GM12873 (cell line): Measurements from ENCODE around the gene ATP8B3.

Source experiments
- TF ChIP-seq, protein P1 (sequence below): IDR thresholded peaks from 2 replicates; pipeline ENCODE4 v1.5.1; 2012; ENCODE audit warnings: low read depth, mild to moderate bottlenecking, moderate library complexity, low read length, control low read depth; ENCODE audit not compliant: insufficient read depth; ENCODE audit errors: missing control alignments

ATP8B3 gene

DNA sequence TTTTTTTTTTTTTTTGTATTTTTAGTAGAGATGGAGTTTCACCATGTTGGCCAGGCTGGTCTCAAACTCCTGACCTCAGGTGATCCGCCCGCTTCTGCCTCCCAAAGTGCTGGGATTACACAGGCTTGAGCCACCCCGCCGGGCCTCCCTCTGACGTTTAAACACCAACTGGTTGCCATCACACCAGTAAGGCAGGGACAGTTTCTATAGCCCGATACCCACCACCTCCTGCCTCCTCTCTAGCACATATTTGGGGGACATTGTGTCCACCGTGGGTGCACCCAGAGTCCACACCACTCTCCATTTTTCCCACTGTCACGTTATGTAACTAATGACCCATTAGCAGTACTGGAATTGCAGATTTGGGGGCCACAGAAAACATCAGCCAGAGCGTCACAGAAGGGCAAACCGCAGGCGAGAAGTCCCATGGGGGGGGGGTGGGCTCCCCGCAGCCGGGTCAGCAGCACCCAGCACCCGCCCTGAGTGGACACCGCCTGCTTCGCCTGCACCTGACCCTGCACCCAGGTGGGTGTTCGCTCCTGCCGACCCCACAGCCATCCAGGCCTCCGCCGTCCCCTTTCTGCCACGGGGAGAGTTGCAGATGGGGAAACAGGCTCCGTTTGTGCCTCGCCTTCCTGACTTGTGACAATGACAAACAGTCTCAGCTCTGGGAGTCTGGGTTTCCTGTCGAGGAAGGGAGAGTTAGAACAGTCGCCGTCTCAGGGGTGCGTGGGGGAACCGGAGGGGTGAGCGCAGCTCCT lies 55.2 kb downstream of the ATP8B3 start:
- TF ChIP-seq, protein P1, sequence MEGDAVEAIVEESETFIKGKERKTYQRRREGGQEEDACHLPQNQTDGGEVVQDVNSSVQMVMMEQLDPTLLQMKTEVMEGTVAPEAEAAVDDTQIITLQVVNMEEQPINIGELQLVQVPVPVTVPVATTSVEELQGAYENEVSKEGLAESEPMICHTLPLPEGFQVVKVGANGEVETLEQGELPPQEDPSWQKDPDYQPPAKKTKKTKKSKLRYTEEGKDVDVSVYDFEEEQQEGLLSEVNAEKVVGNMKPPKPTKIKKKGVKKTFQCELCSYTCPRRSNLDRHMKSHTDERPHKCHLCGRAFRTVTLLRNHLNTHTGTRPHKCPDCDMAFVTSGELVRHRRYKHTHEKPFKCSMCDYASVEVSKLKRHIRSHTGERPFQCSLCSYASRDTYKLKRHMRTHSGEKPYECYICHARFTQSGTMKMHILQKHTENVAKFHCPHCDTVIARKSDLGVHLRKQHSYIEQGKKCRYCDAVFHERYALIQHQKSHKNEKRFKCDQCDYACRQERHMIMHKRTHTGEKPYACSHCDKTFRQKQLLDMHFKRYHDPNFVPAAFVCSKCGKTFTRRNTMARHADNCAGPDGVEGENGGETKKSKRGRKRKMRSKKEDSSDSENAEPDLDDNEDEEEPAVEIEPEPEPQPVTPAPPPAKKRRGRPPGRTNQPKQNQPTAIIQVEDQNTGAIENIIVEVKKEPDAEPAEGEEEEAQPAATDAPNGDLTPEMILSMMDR: no peak

DNA sequence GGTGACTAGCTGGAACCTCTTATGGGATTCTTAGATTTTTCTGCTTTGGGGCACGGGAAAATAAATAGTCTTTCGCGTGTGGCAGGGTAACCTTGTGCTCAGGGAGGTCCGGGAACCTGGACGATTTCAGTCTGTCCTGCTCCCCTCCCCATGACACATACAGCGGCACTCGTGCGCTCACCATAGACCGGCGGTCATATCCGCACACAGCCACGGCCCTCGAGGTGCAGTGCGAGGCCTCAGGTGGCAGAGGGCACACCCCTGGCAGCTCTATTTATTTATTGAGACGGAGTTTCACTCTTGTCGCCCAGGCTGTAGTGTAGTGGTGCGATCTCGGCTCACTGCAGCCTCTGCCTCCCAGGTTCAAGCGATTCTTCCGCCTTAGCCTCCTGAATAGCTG lies 55.8 kb downstream of the ATP8B3 start:
- TF ChIP-seq, protein P1: no peak

DNA sequence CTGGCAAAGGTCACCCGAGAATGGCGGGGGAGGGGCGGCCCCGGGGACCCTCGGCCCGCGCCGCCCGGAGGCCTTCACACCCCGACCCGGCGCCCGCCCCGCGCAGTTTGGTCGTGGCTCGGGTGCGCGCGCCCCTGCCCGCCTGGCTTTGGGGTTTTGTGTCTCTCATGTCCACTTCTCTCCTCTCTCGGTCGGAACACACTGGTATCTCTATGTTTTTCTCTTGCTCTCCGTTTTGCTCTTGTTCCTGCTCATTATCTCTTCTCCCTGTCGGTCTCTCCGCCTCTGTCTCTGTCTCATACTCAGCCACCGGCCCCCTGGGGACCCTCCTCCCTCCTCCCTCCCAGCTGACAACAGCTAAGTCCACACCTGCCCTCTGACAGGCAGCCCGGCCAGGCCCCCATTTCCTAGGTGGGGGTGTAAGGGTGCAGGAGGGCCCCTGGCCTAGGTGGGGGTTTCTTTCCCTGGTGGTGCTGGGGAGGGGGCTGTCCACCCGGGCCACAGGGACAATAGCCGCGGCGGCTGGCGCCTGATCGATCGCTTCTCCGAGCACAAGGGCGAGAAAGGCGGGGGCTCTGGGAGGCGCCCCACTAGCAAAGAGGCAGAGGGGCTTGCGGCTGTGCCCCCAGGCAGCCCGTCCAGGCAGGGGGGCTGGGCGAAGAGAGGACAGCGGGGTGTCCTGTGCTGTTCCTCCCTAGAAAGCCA lies 56.5 kb downstream of the ATP8B3 start:
- TF ChIP-seq, protein P1: no peak

DNA sequence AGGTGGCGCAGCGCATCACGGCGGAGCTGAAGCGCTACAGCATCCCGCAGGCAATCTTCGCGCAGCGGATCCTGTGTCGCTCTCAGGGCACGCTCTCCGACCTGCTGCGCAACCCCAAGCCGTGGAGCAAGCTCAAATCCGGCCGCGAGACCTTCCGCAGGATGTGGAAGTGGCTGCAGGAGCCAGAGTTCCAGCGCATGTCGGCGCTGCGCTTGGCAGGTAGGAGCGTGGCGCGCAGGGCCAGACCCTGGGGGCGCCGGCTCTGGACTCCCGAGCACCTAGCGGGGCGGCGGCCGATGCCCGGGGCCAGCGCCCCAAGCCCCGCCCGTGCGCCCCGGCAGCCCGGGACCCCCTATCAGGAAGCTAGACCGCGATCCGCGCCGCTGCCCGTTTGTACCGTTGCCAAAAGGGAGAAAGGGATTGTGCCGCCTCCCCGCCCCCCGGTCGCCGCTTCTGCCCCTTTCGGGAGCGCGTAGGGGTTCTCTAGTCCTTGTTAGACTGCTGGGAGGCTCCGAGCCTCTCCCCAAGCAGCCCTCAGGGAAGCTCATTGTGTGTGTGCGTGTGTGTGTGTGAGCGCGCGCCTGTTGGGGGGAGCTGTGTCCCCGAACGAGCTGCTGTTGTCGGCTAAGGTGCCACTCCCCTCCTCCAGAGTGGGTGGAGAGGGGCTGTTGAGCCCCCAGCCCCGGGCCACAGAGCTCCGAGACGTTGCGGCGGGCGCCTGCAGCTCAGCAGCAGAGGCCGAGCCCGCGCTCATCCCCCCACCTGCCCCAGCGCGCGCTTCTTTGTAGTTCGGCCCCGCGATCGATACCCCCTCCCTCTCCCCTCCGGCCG lies 57.2 kb downstream of the ATP8B3 start:
- TF ChIP-seq, protein P1: no peak

DNA sequence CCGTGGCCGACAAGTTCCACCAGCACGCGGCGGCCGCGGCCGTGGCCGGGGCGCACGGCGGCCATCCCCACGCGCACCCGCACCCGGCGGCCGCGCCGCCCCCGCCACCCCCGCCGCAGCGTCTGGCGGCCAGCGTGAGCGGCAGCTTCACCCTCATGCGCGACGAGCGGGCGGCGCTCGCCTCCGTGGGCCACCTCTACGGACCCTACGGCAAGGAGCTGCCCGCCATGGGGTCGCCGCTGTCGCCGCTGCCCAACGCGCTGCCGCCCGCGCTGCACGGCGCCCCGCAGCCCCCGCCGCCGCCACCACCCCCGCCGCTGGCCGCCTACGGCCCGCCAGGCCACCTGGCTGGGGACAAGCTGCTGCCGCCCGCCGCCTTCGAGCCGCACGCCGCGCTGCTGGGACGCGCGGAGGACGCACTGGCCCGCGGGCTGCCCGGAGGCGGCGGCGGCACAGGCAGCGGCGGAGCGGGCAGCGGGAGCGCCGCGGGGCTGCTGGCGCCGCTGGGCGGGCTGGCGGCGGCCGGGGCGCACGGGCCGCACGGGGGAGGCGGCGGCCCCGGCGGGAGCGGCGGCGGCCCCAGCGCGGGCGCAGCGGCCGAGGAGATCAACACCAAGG lies 57.9 kb downstream of the ATP8B3 start:
- TF ChIP-seq, protein P1: no peak

DNA sequence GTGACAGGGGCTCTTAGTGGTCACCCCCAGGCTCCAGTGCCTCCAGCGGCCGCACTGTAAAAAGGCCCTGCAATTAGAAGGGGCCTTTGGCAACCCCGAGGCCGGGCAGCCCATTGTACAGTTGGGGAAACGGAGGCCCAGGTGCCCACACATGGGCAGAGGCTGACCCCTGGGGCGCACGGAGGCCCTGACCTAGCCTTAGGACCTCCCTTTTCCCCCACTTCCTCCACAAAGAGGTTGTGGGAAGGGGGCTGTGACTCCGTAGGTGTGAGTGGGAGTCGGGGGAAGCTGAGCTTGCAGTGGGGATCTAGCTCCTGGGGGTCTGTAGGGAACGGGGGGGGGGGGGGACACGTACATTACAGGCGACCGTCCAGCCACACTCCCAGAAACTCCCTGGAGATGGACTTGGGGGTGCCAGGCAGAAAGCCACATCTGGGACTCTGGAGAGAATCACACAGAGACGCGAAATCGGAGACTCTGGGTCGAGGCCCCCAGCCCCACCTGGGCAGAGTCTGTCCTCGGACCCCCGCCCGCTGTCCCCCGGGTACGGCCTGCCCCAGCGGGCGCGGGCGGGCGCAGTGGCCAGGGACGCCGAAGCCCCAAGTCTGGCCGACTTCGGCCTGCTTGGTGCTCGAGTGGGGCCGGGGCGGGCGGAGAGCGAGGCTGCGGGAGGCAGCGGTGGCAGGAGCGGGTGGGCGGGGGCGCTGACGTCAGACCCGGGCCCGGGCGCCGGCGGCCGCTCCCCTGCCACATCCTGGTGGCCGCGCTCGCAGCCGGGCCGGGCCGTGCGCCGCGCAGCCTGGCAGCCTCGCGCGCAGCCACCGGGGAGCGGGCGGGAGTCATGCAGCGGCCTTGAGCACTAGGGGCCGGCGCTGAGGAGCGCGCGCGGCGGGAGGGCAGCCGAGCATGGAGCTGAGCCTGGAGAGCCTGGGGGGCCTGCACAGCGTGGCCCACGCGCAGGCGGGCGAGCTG lies 59.0 kb downstream of the ATP8B3 start, which contains the start of gene ONECUT3:
Gene ONECUT3 (plus strand): TSS at position 750 of the 972 bp plus-strand sequence. CDS start 157 bp downstream, at position 907.
- TF ChIP-seq, protein P1: no peak
